Right lobe of liver (tissue), 6 donors: Measurements from ENCODE around the gene CFAP46. TPM values are rescaled to one million over a fixed set of nuclear protein-coding genes. Genes with fewer than 3 reads are reported as not detected.

Experiments
- ATAC-seq, 4 donors: fragments of 200-7000 bp; cut with Tn5 transposase; one replicate each; pipeline ENCODE4 v1.9.1; 2020; ENCODE audit warnings: mild to moderate bottlenecking in 4 of 4, moderate library complexity in 4 of 4
- DNase-seq, 3 donors: peaks; one replicate each; pipeline ENCODE4 v3.0.0-alpha.2; 2020
- H3K27ac ChIP-seq, 3 donors: fragments of 200-600 bp; one replicate each; pipeline ENCODE4 v1.8.0; 2022
- H3K27me3 ChIP-seq, 2 donors: fragments of 200-600 bp; one replicate each; pipeline ENCODE4 v1.8.0; 2022
- H3K36me3 ChIP-seq, 4 donors: fragments of 200-600 bp; sonication (generic) in 1 of 4; one replicate each; pipeline versions ENCODE4 v1.5.1 to v1.8.0; 2017 to 2022; ENCODE audit warnings: control low read depth in 1 of 4
- H3K4me1 ChIP-seq, 4 donors: fragments of 200-600 bp; sonication (generic) in 1 of 4; one replicate each; pipeline versions ENCODE4 v1.5.1 to v1.8.0; 2017 to 2022; ENCODE audit warnings: control low read depth in 1 of 4
- H3K4me3 ChIP-seq, 3 donors: fragments of 200-600 bp; one replicate each; pipeline ENCODE4 v1.8.0; 2022
- H3K9me3 ChIP-seq, 4 donors: fragments of 200-600 bp; sonication (generic) in 1 of 4; one replicate each; pipeline versions ENCODE4 v1.5.1 to v1.8.0; 2017 to 2022; ENCODE audit warnings: control low read depth in 1 of 4
- POLR2A ChIP-seq: fragments of 450-650 bp; IDR thresholded peaks from one replicate; pipeline ENCODE4 v1.6.1; 2017; ENCODE audit warnings: antibody characterized with exemption, mild to moderate bottlenecking
- WGBS: methylation state at CpG from one replicate; pipeline ENCODE4 v1.1.6; 2018; ENCODE audit warnings: low coverage, low lambda C conversion rate; ENCODE audit not compliant: insufficient coverage; ENCODE audit errors: missing lambda C conversion rate; 5-methylcytosine and 5-hydroxymethylcytosine counted together
- intact Hi-C, 2 donors: fragments of 100-400 bp; cut with DNase I; formaldehyde crosslinking; loops; one replicate each; pipeline versions ENCODE4 v1.11.2 to v1.14.1; 2022
- total RNA-seq, 6 experiments: library from RNA; depleted of rRNA in 2 of 6; stranded (reverse); fragments of >200 nt in 2 of 6; fragmentation: NEBNext Ultra II Directional in 3 of 6; extraction: Animal tissue kit (Norgen Biotek cat#: 25700) in 3 of 6; gene quantifications; one replicate each; pipeline versions ENCODE4 v1.1.0 to v1.2.4, GENCODE V29; 2016 to 2023
- TF ChIP-seq, protein P1 (sequence below), 4 donors: fragments of 200-600 bp in 3 of 4; fragments of 450-650 bp in 1 of 4; IDR thresholded peaks; one replicate each; pipeline versions ENCODE4 v1.5.1 to v1.8.0; 2016 to 2022; ENCODE audit warnings: antibody characterized with exemption in 4 of 4, mild to moderate bottlenecking in 2 of 4
- donor health status: DM: no; HTN: yes; CAD: no.
- donor health status: DM: no; HTN: no; CAD: no.
- donor health status: DM: no; HTN: no; CAD: no.
- donor health status: DM: no; HTN: yes; CAD: no.
- donor health status: DM: no; HTN: yes; CAD: no.

CFAP46 gene
- total RNA-seq, 6 experiments from 2014 or later: 0.16 to 0.67 (median 0.32) TPM

GRCh38 chr10:132921086-132921485 lies 21.3 kb downstream of the CFAP46 start:
- no peak overlapping the region for H3K4me3 ChIP-seq
- H3K27me3 ChIP-seq: no peaks in the 10 kb centered on the region
- no peaks in the 10 kb centered on the region for H3K9me3 ChIP-seq
- H3K4me1 ChIP-seq: no peaks in the 10 kb centered on the region
- ATAC-seq: no peak
- H3K27ac ChIP-seq: no peak overlapping the region
- intact Hi-C loops: no loop called here
- DNase-seq: peak in 2 of 3 donors; percentile 17 to 44
- H3K36me3 ChIP-seq: no peaks in the 10 kb centered on the region
- no CpG with 5 or more reads among the region's 18 CpGs for WGBS
- TF ChIP-seq, protein P1, sequence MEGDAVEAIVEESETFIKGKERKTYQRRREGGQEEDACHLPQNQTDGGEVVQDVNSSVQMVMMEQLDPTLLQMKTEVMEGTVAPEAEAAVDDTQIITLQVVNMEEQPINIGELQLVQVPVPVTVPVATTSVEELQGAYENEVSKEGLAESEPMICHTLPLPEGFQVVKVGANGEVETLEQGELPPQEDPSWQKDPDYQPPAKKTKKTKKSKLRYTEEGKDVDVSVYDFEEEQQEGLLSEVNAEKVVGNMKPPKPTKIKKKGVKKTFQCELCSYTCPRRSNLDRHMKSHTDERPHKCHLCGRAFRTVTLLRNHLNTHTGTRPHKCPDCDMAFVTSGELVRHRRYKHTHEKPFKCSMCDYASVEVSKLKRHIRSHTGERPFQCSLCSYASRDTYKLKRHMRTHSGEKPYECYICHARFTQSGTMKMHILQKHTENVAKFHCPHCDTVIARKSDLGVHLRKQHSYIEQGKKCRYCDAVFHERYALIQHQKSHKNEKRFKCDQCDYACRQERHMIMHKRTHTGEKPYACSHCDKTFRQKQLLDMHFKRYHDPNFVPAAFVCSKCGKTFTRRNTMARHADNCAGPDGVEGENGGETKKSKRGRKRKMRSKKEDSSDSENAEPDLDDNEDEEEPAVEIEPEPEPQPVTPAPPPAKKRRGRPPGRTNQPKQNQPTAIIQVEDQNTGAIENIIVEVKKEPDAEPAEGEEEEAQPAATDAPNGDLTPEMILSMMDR (IDR thresholded peaks at IDR 0.05): no peak
- TF ChIP-seq POLR2A: no peak

DNA sequence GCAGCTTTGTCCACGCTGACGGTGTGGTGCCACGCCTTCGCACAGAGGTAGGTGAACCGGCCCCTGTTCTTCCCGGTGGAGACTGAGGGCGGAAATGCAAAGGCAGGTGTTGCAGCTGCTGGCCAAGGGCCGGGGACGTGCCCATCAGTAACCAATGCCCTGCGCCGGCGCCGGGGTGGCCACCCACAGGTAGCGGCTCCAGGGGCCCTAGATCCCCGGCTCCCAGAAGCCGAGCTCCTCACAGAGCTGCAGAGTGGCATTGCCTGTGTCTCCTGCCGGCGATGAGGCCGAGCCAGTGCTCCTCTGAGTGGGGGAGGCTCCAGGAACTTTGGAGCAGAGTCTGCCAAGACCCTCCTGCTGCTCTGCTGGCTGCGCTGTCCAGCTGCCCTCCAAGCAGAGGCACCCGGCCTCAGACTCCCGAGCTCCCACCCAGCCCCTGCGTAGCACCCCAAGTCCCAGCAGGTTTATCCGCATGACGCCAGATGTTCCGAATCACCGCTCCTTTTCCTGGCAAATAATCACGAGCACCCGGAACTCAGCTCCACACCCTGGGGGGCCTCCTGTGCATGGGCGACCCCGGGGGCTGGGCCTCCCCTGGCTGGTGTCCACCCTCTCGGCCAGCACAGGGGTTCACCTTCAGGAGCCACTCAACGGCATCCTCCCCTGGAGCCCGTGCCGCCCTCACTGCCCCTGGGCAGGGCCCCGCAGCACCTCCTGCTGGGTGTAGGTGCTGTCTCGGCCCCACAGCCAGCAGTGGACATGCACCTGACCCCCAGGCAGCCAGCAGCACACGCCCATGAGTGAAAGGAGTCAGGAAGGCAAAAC lies 22.1 kb downstream of the CFAP46 start:
- no peak overlapping the region for H3K4me3 ChIP-seq
- ATAC-seq: no peak
- no peak for TF ChIP-seq POLR2A
- TF ChIP-seq, protein P1 (IDR thresholded peaks at IDR 0.05): no peak
- peak in 2 of 3 donors; percentile 12 to 50 for DNase-seq
- 70% methylated on average over 13 of the region's 38 CpGs for WGBS
- H3K27ac ChIP-seq: no peak overlapping the region
- H3K36me3 ChIP-seq: no peaks in the 10 kb centered on the region
- H3K27me3 ChIP-seq: no peaks in the 10 kb centered on the region
- H3K9me3 ChIP-seq: no peaks in the 10 kb centered on the region
- intact Hi-C loops: no loop called here
- no peaks in the 10 kb centered on the region for H3K4me1 ChIP-seq

GRCh38 chr10:132919374-132920100 lies 22.8 kb downstream of the CFAP46 start:
- Histone ChIP-seq H3K27ac (no peak overlapping the region), H3K36me3 (no peaks in the 10 kb centered on the region), H3K9me3 (no peaks in the 10 kb centered on the region), H3K4me3 (no peak overlapping the region), H3K4me1 (no peaks in the 10 kb centered on the region), H3K27me3 (no peaks in the 10 kb centered on the region)
- WGBS: 57% methylated on average over 3 of the region's 45 CpGs
- intact Hi-C loops: no loop called here
- no peak for ATAC-seq
- DNase-seq: peak in 1 of 3 donors; percentile 16
- no peak for TF ChIP-seq POLR2A
- TF ChIP-seq, protein P1 (IDR thresholded peaks at IDR 0.05): no peak

- WGBS: 56% methylated on average over 11 of the region's 34 CpGs
- Histone ChIP-seq H3K4me3 (no peak overlapping the region), H3K27me3 (no peaks in the 10 kb centered on the region), H3K27ac (no peak overlapping the region), H3K36me3 (no peaks in the 10 kb centered on the region), H3K4me1 (no peaks in the 10 kb centered on the region), H3K9me3 (no peaks in the 10 kb centered on the region)
- intact Hi-C loops: no loop called here
- ATAC-seq: no peak
- DNase-seq: peak; percentile 25 to 49 (median 40)
- TF ChIP-seq, protein P1 (IDR thresholded peaks at IDR 0.05): no peak
- no peak for TF ChIP-seq POLR2A
Measured at GRCh38 chr10:132918617-132919373, 23.6 kb downstream of the CFAP46 start.
